Endothelial cell (in vitro differentiated cells): ENCODE data around the gene GDF15. TPM values are rescaled to one million over a fixed set of nuclear protein-coding genes. Genes with fewer than 3 reads are reported as not detected.

Experiments
- DNase-seq: peaks from one replicate; pipeline ENCODE4 v3.0.0; 2021; ENCODE audit warnings: low spot score
- H3K27ac Mint-ChIP-seq: one replicate; pipeline ENCODE4 v1.8.0; 2021; ENCODE audit warnings: mixed read lengths, inconsistent platforms; ENCODE audit not compliant: unreplicated experiment
- H3K27me3 Mint-ChIP-seq: one replicate; pipeline ENCODE4 v1.8.0; 2021; ENCODE audit warnings: mild to moderate bottlenecking, moderate library complexity, mixed read lengths, inconsistent platforms; ENCODE audit not compliant: unreplicated experiment
- H3K36me3 Mint-ChIP-seq: one replicate; pipeline ENCODE4 v1.8.0; 2021; ENCODE audit warnings: mild to moderate bottlenecking, low read depth, mixed read lengths, inconsistent platforms; ENCODE audit not compliant: unreplicated experiment
- H3K4me1 Mint-ChIP-seq: one replicate; pipeline ENCODE4 v1.8.0; 2021; ENCODE audit warnings: mild to moderate bottlenecking, mixed read lengths, inconsistent platforms; ENCODE audit not compliant: unreplicated experiment
- H3K4me3 Mint-ChIP-seq: one replicate; pipeline ENCODE4 v1.8.0; 2021; ENCODE audit warnings: mild to moderate bottlenecking, mixed read lengths, inconsistent platforms; ENCODE audit not compliant: unreplicated experiment
- H3K9me3 Mint-ChIP-seq: one replicate; pipeline ENCODE4 v1.8.0; 2021; ENCODE audit warnings: mixed read lengths, inconsistent platforms; ENCODE audit not compliant: unreplicated experiment
- CTCF ChIP-seq: fragments of 200-600 bp; sonication (generic); IDR thresholded peaks from one replicate; pipeline ENCODE4 v1.5.0; 2021; ENCODE audit warnings: antibody characterized with exemption; ENCODE audit not compliant: unreplicated experiment
- total RNA-seq: library from RNA; stranded (reverse); fragmentation: NEBNext Ultra II Directional; extraction: Animal tissue kit (Norgen Biotek cat#: 25700); gene quantifications from one replicate; pipeline ENCODE4 v1.2.1, GENCODE V29; 2021; ENCODE audit not compliant: unreplicated experiment

The GDF15 gene
- total RNA-seq, 1 donor from 2014 or later = 1.3 TPM

GRCh38 chr19:18434411-18435175 is 48.6 kb downstream of the GDF15 start:
- Mint-ChIP-seq H3K36me3 (no peaks in the 10 kb centered on the region), H3K4me1 (peaks cover 11% of the 10 kb centered on the region), H3K9me3 (no peaks in the 10 kb centered on the region), H3K4me3 (peak overlapping the region; percentile 29), H3K27ac (no peak overlapping the region), H3K27me3 (peaks cover 18% of the 10 kb centered on the region)
- no peak for TF ChIP-seq CTCF
- DNase-seq = no peak

GRCh38 chr19:18435178-18435841 is 49.4 kb downstream of the GDF15 start:
- H3K4me3 Mint-ChIP-seq = no peak overlapping the region
- TF ChIP-seq CTCF = no peak
- DNase-seq = no peak

GRCh38 chr19:18435842-18436670 is 50.1 kb downstream of the GDF15 start:
- Mint-ChIP-seq H3K4me3 (peak overlapping the region; percentile 80), H3K27ac (no peak overlapping the region), H3K36me3 (no peaks in the 10 kb centered on the region), H3K27me3 (peaks cover 19% of the 10 kb centered on the region), H3K9me3 (no peaks in the 10 kb centered on the region), H3K4me1 (peaks cover 13% of the 10 kb centered on the region)
- no peak for DNase-seq
- no peak for TF ChIP-seq CTCF

More at GRCh38 chr19:18435178-18435841, 49.4 kb downstream of the GDF15 start:
- Mint-ChIP-seq H3K9me3 (no peaks in the 10 kb centered on the region), H3K27ac (no peak overlapping the region), H3K4me1 (peaks cover 13% of the 10 kb centered on the region), H3K36me3 (no peaks in the 10 kb centered on the region), H3K27me3 (peaks cover 18% of the 10 kb centered on the region)

- no peaks in the 10 kb centered on the region for H3K36me3 Mint-ChIP-seq
- H3K4me3 Mint-ChIP-seq = peak overlapping the region; percentile 80
- H3K4me1 Mint-ChIP-seq = peaks cover 13% of the 10 kb centered on the region
- peaks cover 19% of the 10 kb centered on the region for H3K27me3 Mint-ChIP-seq
- TF ChIP-seq CTCF = no peak
- peak; percentile 65 for DNase-seq
- H3K9me3 Mint-ChIP-seq = no peaks in the 10 kb centered on the region
- no peak overlapping the region for H3K27ac Mint-ChIP-seq
Measured at GRCh38 chr19:18436671-18437490, 50.9 kb downstream of the GDF15 start.
